OCI-LY3 (cell line): Measurements from ENCODE around the gene ATF7IP2.

ENCODE experiments used
- H2AFZ ChIP-seq: fragments of 200-600, 300-600 bp; shearing (Covaris generic); 2 replicates; pipeline ENCODE4 v1.6.0; 2014; ENCODE audit warnings: antibody characterized with exemption, low read depth, low read length
- H3K27ac ChIP-seq: fragments of 200-600, 300-600 bp; sonication (generic); 2 replicates; pipeline ENCODE4 v1.5.1; 2014; ENCODE audit warnings: mild to moderate bottlenecking, low read length, moderate library complexity, mixed read lengths
- H3K27me3 ChIP-seq: fragments of 200-600, 300-600 bp; sonication (generic); 2 replicates; pipeline ENCODE4 v1.6.1; 2014; ENCODE audit warnings: low read depth, low read length, mixed read lengths
- H3K36me3 ChIP-seq: fragments of 200-600, 300-600 bp; sonication (generic); replicated peaks from 2 replicates; pipeline ENCODE3; 2014; ENCODE audit warnings: low read depth, low read length, mixed read lengths
- H3K4me1 ChIP-seq: fragments of 300-600, 200-600 bp; sonication (generic); 2 replicates; pipeline ENCODE4 v1.6.1; 2014; ENCODE audit warnings: low read length, mixed read lengths
- H3K4me2 ChIP-seq: fragments of 200-600, 300-600 bp; sonication (generic); 2 replicates; pipeline ENCODE4 v1.6.1; 2014; ENCODE audit warnings: low read length, mixed read lengths
- H3K4me3 ChIP-seq: fragments of 300-600, 200-600 bp; sonication (generic); 2 replicates; pipeline ENCODE4 v1.5.1; 2014; ENCODE audit warnings: antibody characterized with exemption, mild to moderate bottlenecking, low read length, moderate library complexity
- H3K79me2 ChIP-seq: fragments of 300-600, 200-600 bp; shearing (Covaris generic); 2 replicates; pipeline ENCODE4 v1.6.1; 2014; ENCODE audit warnings: mild to moderate bottlenecking, low read length, mixed read lengths
- H3K9ac ChIP-seq: fragments of 300-600, 200-600 bp; shearing (Covaris generic); 2 replicates; pipeline ENCODE4 v1.6.0; 2014; ENCODE audit warnings: mild to moderate bottlenecking, low read length, moderate library complexity
- H3K9me3 ChIP-seq: fragments of 200-600, 300-600 bp; shearing (Covaris generic); 2 replicates; pipeline ENCODE4 v1.6.1; 2014; ENCODE audit warnings: low read length, mixed read lengths; ENCODE audit not compliant: insufficient read depth
- H4K20me1 ChIP-seq: fragments of 200-600, 300-600 bp; sonication (generic); 2 replicates; pipeline ENCODE4 v1.6.1; 2016; ENCODE audit warnings: low read length, mixed read lengths; ENCODE audit not compliant: insufficient read depth
- EZH2phosphoT487 ChIP-seq: fragments of 200-600 bp; shearing (Covaris generic); IDR thresholded peaks from 2 replicates; pipeline ENCODE4 v1.6.1; 2018; ENCODE audit warnings: antibody characterized with exemption, mixed run types, low read depth
- TF ChIP-seq, protein P1 (sequence below): fragments of 200-600, 300-600 bp; sonication (generic); IDR thresholded peaks from 2 replicates; pipeline ENCODE4 v1.5.1; 2014; ENCODE audit warnings: antibody characterized with exemption, low read length, low read depth

The ATF7IP2 gene

DNA sequence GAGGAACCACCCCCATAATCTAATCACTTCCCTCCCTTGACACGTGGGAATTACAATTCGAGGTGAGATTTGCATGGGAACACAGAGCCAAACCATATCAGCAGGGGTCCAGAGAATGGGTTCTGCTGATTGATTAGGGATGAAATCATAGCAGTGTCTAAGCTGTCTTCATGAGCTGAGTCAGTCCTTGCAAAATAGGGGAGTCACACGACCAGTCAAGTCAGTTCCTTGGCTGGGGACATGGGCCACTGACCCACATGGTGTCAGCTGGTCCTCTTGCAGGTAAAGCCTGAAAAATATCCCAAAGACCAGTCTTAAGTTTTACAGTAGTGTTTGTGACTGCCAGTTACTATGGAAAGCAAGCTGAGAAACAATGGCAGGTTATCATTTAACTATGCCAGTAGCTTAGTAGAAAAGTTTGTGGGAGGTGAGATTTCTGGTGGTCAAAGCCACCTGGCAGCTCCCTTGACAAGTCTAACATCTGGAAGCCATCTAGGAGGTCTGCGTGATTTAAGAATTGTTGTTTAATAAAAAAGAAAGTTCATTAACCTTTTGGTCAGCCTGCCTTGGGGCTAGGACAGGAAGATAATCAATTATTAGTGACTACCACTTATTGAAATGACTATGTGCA, 15.7 kb upstream of the ATF7IP2 start:
- Histone ChIP-seq H3K4me2 (no peak overlapping the region), H2AFZ (no peak overlapping the region), H3K79me2 (no peaks in the 10 kb centered on the region), H3K27me3 (no peaks in the 10 kb centered on the region), H3K9ac (no peak overlapping the region), H3K36me3 (no peaks in the 10 kb centered on the region), H3K4me3 (no peak overlapping the region), H3K4me1 (no peaks in the 10 kb centered on the region), H4K20me1 (no peaks in the 10 kb centered on the region), H3K27ac (no peak overlapping the region), H3K9me3 (no peaks in the 10 kb centered on the region)
- TF ChIP-seq EZH2phosphoT487, result no peak
- TF ChIP-seq, protein P1, sequence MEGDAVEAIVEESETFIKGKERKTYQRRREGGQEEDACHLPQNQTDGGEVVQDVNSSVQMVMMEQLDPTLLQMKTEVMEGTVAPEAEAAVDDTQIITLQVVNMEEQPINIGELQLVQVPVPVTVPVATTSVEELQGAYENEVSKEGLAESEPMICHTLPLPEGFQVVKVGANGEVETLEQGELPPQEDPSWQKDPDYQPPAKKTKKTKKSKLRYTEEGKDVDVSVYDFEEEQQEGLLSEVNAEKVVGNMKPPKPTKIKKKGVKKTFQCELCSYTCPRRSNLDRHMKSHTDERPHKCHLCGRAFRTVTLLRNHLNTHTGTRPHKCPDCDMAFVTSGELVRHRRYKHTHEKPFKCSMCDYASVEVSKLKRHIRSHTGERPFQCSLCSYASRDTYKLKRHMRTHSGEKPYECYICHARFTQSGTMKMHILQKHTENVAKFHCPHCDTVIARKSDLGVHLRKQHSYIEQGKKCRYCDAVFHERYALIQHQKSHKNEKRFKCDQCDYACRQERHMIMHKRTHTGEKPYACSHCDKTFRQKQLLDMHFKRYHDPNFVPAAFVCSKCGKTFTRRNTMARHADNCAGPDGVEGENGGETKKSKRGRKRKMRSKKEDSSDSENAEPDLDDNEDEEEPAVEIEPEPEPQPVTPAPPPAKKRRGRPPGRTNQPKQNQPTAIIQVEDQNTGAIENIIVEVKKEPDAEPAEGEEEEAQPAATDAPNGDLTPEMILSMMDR, result no peak

DNA sequence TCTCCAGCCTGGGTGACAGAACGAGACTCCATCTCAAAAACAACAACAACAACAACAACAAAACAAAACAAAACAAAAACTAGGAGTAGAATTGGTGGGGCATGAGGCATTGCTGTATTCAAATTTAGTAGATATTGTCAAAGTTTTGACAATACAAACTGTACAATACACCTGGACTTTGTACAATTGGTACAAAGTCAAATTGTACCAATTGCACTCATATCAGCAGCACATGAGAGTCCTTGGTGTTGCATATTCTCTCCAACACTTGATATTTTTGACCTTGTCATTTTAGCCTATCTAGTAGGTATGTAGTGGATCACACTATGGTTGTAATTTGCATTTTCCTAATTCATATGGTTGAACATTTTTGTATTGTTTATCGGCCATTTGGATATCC, 14.3 kb upstream of the ATF7IP2 start:
- H3K36me3 ChIP-seq, result no peaks in the 10 kb centered on the region
- no peaks in the 10 kb centered on the region for H4K20me1 ChIP-seq
- no peaks in the 10 kb centered on the region for H3K27me3 ChIP-seq
- no peaks in the 10 kb centered on the region for H3K9me3 ChIP-seq
- no peak for TF ChIP-seq EZH2phosphoT487
- TF ChIP-seq, protein P1, result no peak
- H3K4me3 ChIP-seq, result no peak overlapping the region
- H2AFZ ChIP-seq, result no peak overlapping the region
- H3K4me1 ChIP-seq, result no peaks in the 10 kb centered on the region
- H3K27ac ChIP-seq, result no peak overlapping the region
- no peak overlapping the region for H3K4me2 ChIP-seq
- H3K79me2 ChIP-seq, result no peaks in the 10 kb centered on the region
- H3K9ac ChIP-seq, result no peak overlapping the region

DNA sequence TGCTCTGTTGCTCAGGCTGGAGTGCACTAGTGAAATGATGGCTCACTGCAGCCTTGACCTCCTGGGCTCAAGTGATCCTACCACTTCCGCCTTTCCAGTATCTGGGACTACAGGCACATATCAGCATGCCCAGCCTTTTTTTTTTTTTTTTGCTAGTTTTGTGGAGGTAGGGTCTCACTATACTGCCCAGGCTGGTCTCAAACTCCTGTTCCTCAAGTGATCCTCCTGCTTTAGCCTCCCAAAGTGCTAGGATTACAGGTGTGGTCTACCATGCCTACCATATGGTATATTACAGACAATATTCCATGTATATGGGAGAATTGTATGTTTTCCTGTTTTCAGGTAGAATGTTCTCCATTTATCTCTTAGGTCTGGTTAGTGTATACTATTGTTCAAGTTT, 12.3 kb upstream of the ATF7IP2 start:
- Histone ChIP-seq H3K4me3 (no peak overlapping the region), H3K79me2 (no peaks in the 10 kb centered on the region), H4K20me1 (no peaks in the 10 kb centered on the region), H3K36me3 (no peaks in the 10 kb centered on the region), H3K27ac (no peak overlapping the region), H3K4me1 (peaks cover 5% of the 10 kb centered on the region), H3K9ac (no peak overlapping the region), H3K9me3 (no peaks in the 10 kb centered on the region), H3K27me3 (no peaks in the 10 kb centered on the region), H2AFZ (no peak overlapping the region), H3K4me2 (no peak overlapping the region)
- no peak for TF ChIP-seq EZH2phosphoT487
- TF ChIP-seq, protein P1, result no peak

DNA sequence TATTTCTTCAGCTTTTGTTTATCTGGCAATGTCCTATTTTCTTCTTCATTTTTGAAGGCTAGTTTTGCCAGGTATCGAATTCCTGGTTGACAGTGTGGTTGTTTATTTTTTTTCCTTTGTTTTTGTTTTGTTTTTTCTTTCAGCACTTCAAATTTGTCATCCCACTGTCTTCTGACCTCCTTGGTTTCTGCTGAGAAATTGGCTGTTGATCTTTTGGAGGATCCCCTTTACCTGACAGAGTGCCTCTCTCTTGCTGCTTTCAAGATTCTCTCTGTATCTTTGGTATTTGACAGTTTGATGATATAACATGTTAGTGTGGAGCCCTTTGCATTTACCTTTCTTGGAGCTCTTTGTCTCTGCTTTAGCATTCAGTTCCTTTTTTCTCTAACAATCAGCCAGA, 9.6 kb upstream of the ATF7IP2 start:
- Histone ChIP-seq H3K79me2 (no peaks in the 10 kb centered on the region), H3K4me2 (no peak overlapping the region), H3K4me3 (no peak overlapping the region), H3K9ac (no peak overlapping the region), H3K36me3 (no peaks in the 10 kb centered on the region), H3K27me3 (no peaks in the 10 kb centered on the region), H3K27ac (no peak overlapping the region), H4K20me1 (no peaks in the 10 kb centered on the region), H3K4me1 (peaks cover 9% of the 10 kb centered on the region), H2AFZ (no peak overlapping the region), H3K9me3 (no peaks in the 10 kb centered on the region)
- TF ChIP-seq, protein P1, result no peak
- TF ChIP-seq EZH2phosphoT487, result no peak
